H9 (cell line): ENCODE data around the gene ATG101. TPM values are rescaled to one million over a fixed set of nuclear protein-coding genes. Genes with fewer than 3 reads are reported as not detected.

ENCODE experiments used
- DNase-seq: peaks from one replicate; pipeline ENCODE4 v3.0.0-alpha.2; 2017
- H2AFZ ChIP-seq: one replicate; pipeline ENCODE4 v1.6.1; 2013; ENCODE audit warnings: mild to moderate bottlenecking, low read length, control low read depth, moderate library complexity
- H2AK5ac ChIP-seq: 2 replicates; pipeline ENCODE4 v1.6.1; 2013; ENCODE audit warnings: low read length, control low read depth, mixed read lengths; ENCODE audit not compliant: insufficient read length
- H2BK120ac ChIP-seq: one replicate; pipeline ENCODE4 v1.6.1; 2013; ENCODE audit warnings: low read depth, mild to moderate bottlenecking, low read length, control low read depth, inconsistent platforms; ENCODE audit not compliant: poor library complexity, severe bottlenecking
- H2BK12ac ChIP-seq: 2 replicates; pipeline ENCODE4 v1.6.1; 2013; ENCODE audit warnings: low read length, control low read depth, mixed read lengths, low read depth; ENCODE audit not compliant: insufficient read length
- H2BK15ac ChIP-seq: 2 replicates; pipeline ENCODE4 v1.6.1; 2013; ENCODE audit warnings: low read depth, low read length, control low read depth
- H2BK20ac ChIP-seq: one replicate; pipeline ENCODE4 v1.6.1; 2013; ENCODE audit warnings: low read depth, mild to moderate bottlenecking, low read length, control low read depth, inconsistent platforms; ENCODE audit not compliant: poor library complexity, severe bottlenecking
- H2BK5ac ChIP-seq: 2 replicates; pipeline ENCODE4 v1.6.1; 2013; ENCODE audit warnings: low read length, control low read depth, mixed read lengths; ENCODE audit not compliant: insufficient read length
- H3K14ac ChIP-seq: 2 replicates; pipeline ENCODE4 v1.6.1; 2013; ENCODE audit warnings: low read length, control low read depth; ENCODE audit not compliant: insufficient read depth
- H3K18ac ChIP-seq: 2 replicates; pipeline ENCODE4 v1.6.1; 2013; ENCODE audit warnings: low read depth, mild to moderate bottlenecking, mixed read lengths, low read length, control low read depth; ENCODE audit not compliant: insufficient read length
- H3K23ac ChIP-seq: 2 replicates; pipeline ENCODE4 v1.6.1; 2013; ENCODE audit warnings: low read length, control low read depth, mixed read lengths, low read depth; ENCODE audit not compliant: insufficient read length
- H3K23me2 ChIP-seq: 2 replicates; pipeline ENCODE4 v1.6.1; 2013; ENCODE audit warnings: low read depth, mild to moderate bottlenecking, mixed read lengths, low read length, control low read depth; ENCODE audit not compliant: insufficient read length, poor library complexity, severe bottlenecking
- H3K27ac ChIP-seq: 2 replicates; pipeline ENCODE4 v1.5.1; 2013; ENCODE audit warnings: low read length, control low read depth, mixed read lengths, low read depth; ENCODE audit not compliant: insufficient read length
- H3K27me3 ChIP-seq: 2 replicates; pipeline ENCODE4 v1.6.1; 2013; ENCODE audit warnings: low read length, control low read depth, inconsistent platforms; ENCODE audit not compliant: insufficient read depth
- H3K4ac ChIP-seq: 2 replicates; pipeline ENCODE4 v1.6.1; 2013; ENCODE audit warnings: low read depth, mild to moderate bottlenecking, control low read depth, inconsistent platforms, low read length, moderate library complexity
- H3K4me1 ChIP-seq: 2 replicates; pipeline ENCODE4 v1.6.1; 2013; ENCODE audit warnings: low read length, control low read depth, inconsistent platforms; ENCODE audit not compliant: insufficient read depth
- H3K4me2 ChIP-seq: 2 replicates; pipeline ENCODE4 v1.6.1; 2013; ENCODE audit warnings: low read length, control low read depth, mixed read lengths; ENCODE audit not compliant: insufficient read length, insufficient read depth
- H3K56ac ChIP-seq: 2 replicates; pipeline ENCODE4 v1.6.1; 2013; ENCODE audit warnings: low read depth, mild to moderate bottlenecking, mixed read lengths, low read length, control low read depth; ENCODE audit not compliant: insufficient read length
- H3K79me1 ChIP-seq: 2 replicates; pipeline ENCODE4 v1.6.1; 2013; ENCODE audit warnings: low read depth, mild to moderate bottlenecking, moderate library complexity, low read length, control low read depth, inconsistent platforms; ENCODE audit not compliant: insufficient read depth, poor library complexity, severe bottlenecking
- H3K79me2 ChIP-seq: 2 replicates; pipeline ENCODE4 v1.6.1; 2013; ENCODE audit warnings: low read length, control low read depth, inconsistent platforms; ENCODE audit not compliant: insufficient read depth
- H3K9ac ChIP-seq: 2 replicates; pipeline ENCODE4 v1.6.1; 2013; ENCODE audit warnings: low read length, control low read depth, mixed read lengths; ENCODE audit not compliant: insufficient read length; ENCODE audit errors: extremely low read depth
- H3K9me3 ChIP-seq: one replicate; pipeline ENCODE4 v1.6.1; 2013; ENCODE audit warnings: low read depth, low read length, inconsistent platforms; ENCODE audit not compliant: control insufficient read depth
- H3T11ph ChIP-seq: one replicate; pipeline ENCODE4 v1.6.1; 2013; ENCODE audit warnings: mild to moderate bottlenecking, low read length, control low read depth, inconsistent platforms
- H4K20me1 ChIP-seq: one replicate; pipeline ENCODE4 v1.6.1; 2013; ENCODE audit not compliant: control insufficient read depth, insufficient read length, insufficient read depth
- H4K5ac ChIP-seq: 2 replicates; pipeline ENCODE4 v1.6.1; 2013; ENCODE audit warnings: low read depth, mild to moderate bottlenecking, mixed read lengths, low read length, control low read depth; ENCODE audit not compliant: insufficient read length
- H4K8ac ChIP-seq: replicated peaks from 2 replicates; pipeline ENCODE4 v1.6.1; 2013; ENCODE audit warnings: low read length, control low read depth, mixed read lengths, low read depth; ENCODE audit not compliant: insufficient read length
- H4K91ac ChIP-seq: 2 replicates; pipeline ENCODE4 v1.6.1; 2013; ENCODE audit warnings: low read depth, mild to moderate bottlenecking, moderate library complexity, mixed read lengths, low read length, control low read depth; ENCODE audit not compliant: insufficient read length
- H3K27ac Mint-ChIP-seq, 3 experiments: 2 replicates in 2 of 3; 3 replicates in 1 of 3; pipeline ENCODE4 v1.8.0; 2020 to 2021; ENCODE audit warnings: mixed read lengths in 3 of 3, mild to moderate bottlenecking in 1 of 3, moderate library complexity in 1 of 3
- H3K27me3 Mint-ChIP-seq: 2 replicates; pipeline ENCODE4 v1.8.0; 2021; ENCODE audit warnings: low read depth, mild to moderate bottlenecking, moderate library complexity, mixed read lengths
- H3K36me3 Mint-ChIP-seq, 3 experiments: 2 replicates in 2 of 3; 3 replicates in 1 of 3; pipeline ENCODE4 v1.8.0; 2020 to 2021; ENCODE audit warnings: low read depth in 3 of 3, mixed read lengths in 3 of 3; ENCODE audit not compliant: insufficient read depth in 1 of 3
- H3K4me1 Mint-ChIP-seq, 2 experiments: 2 replicates each; pipeline ENCODE4 v1.8.0; 2020; ENCODE audit warnings: mixed read lengths in 2 of 2
- H3K4me3 Mint-ChIP-seq, 2 experiments: 2 replicates in 1 of 2; 3 replicates in 1 of 2; pipeline ENCODE4 v1.8.0; 2020 to 2021; ENCODE audit warnings: mild to moderate bottlenecking in 2 of 2, mixed read lengths in 2 of 2, moderate library complexity in 1 of 2
- H3K9me3 Mint-ChIP-seq, 2 experiments: 2 replicates in 1 of 2; 3 replicates in 1 of 2; pipeline ENCODE4 v1.8.0; 2020; ENCODE audit warnings: mild to moderate bottlenecking in 2 of 2, mixed read lengths in 2 of 2, moderate library complexity in 1 of 2
- CTCF ChIP-seq: fragments of 200-600 bp; sonication (generic); conservative IDR thresholded peaks from 3 replicates; pipeline ENCODE4 v1.8.0; 2021; ENCODE audit warnings: antibody characterized with exemption, mild to moderate bottlenecking
- WGBS: extraction: QIAGEN DNeasy Blood & Tissue Kit; methylation state at CpG from one replicate; pipeline ENCODE4 v1.1.7; 2013; ENCODE audit warnings: missing lambda C conversion rate, low lambda C conversion rate, mixed read lengths; ENCODE audit not compliant: insufficient read length; ENCODE audit errors: extremely low coverage; 5-methylcytosine and 5-hydroxymethylcytosine counted together
- total RNA-seq: library from RNA; stranded (reverse); gene quantifications from 2 replicates; pipeline ENCODE4 v1.2.1, GENCODE V29; 2021

Gene ATG101
- total RNA-seq, 1 experiment from 2014 or later = 58.3 TPM

GRCh38 chr12:52122904-52123303 lies 53.1 kb downstream of the ATG101 start:
- Histone ChIP-seq H2BK120ac (no peak overlapping the region), H4K8ac (no peak overlapping the region), H3K27me3 (no peaks in the 10 kb centered on the region), H3K4me1 (peaks cover 40% of the 10 kb centered on the region), H3K9me3 (no peaks in the 10 kb centered on the region), H3K18ac (no peak overlapping the region), H3K9ac (no peak overlapping the region), H2AFZ (no peak overlapping the region), H3K56ac (no peak overlapping the region), H3K14ac (no peak overlapping the region), H3T11ph (no peak overlapping the region), H3K79me2 (no peaks in the 10 kb centered on the region), H3K4me2 (no peak overlapping the region), H4K91ac (no peak overlapping the region), H3K79me1 (no peaks in the 10 kb centered on the region), H2BK5ac (no peak overlapping the region), H2BK12ac (no peak overlapping the region), H3K4ac (no peak overlapping the region), H2BK15ac (no peak overlapping the region), H2AK5ac (no peak overlapping the region), H2BK20ac (no peak overlapping the region), H4K5ac (no peak overlapping the region), H3K27ac (no peak overlapping the region), H3K23ac (no peak overlapping the region), H4K20me1 (no peaks in the 10 kb centered on the region), H3K23me2 (no peaks in the 10 kb centered on the region)
- no peak for DNase-seq
- no CpG with 5 or more reads among the region's 7 CpGs for WGBS
- H3K36me3 Mint-ChIP-seq = no peaks in the 10 kb centered on the region; a peak in 1 of 7 replicates
- no peaks in the 10 kb centered on the region for H3K9me3 Mint-ChIP-seq
- H3K4me1 Mint-ChIP-seq = peaks cover 79 to 92% of the 10 kb centered on the region in 2 experiments
- H3K27me3 Mint-ChIP-seq = peaks cover 7% of the 10 kb centered on the region
- H3K27ac Mint-ChIP-seq = no peak overlapping the region
- H3K4me3 Mint-ChIP-seq = no peak overlapping the region
- TF ChIP-seq CTCF = no peak
